HFF-Myc (cell line): ENCODE data around the gene ZNF700.
"Not testable (repeated sequence)": the region's sequence is repeated elsewhere in the genome, so short reads cannot be mapped to it uniquely, and the experiment has no call there.

ENCODE experiments used
- DNase-seq: peaks from one replicate; pipeline ENCODE4 v3.0.0-alpha.2; 2011; ENCODE audit warnings: low read depth; ENCODE audit errors: extremely low read depth
- H3K4me3 ChIP-seq: replicated peaks from 2 replicates; pipeline ENCODE4 v1.5.1; 2011; ENCODE audit warnings: low read depth, mild to moderate bottlenecking, control low read depth, low read length
- CTCF ChIP-seq: IDR thresholded peaks from 2 replicates; pipeline ENCODE4 v1.5.1; 2012; ENCODE audit warnings: mild to moderate bottlenecking, low read depth, low read length, control low read depth; ENCODE audit errors: missing control alignments

Gene ZNF700

GRCh38 chr19:11924886-11925650 lies at the start of gene ZNF700:
Gene ZNF700 (plus strand): TSS chr19:11925107. CDS start chr19:11925211, 104 bp downstream.
- DNase-seq, result peak; percentile 84
- TF ChIP-seq CTCF, result no peak
- peak within 1 kb of the TSS; percentile 86 for H3K4me3 ChIP-seq

- not testable (repeated sequence) for H3K4me3 ChIP-seq, DNase-seq
- peak; percentile 16 for TF ChIP-seq CTCF
Observed at GRCh38 chr19:11879687-11880266, 45.1 kb upstream of the ZNF700 start.

- no peak for DNase-seq
- TF ChIP-seq CTCF, result no peak
- no peak overlapping the region for H3K4me3 ChIP-seq
Observed at GRCh38 chr19:11880598-11880997, 44.3 kb upstream of the ZNF700 start.

GRCh38 chr19:11881151-11881800 lies 43.6 kb upstream of the ZNF700 start:
- H3K4me3 ChIP-seq, result no peak overlapping the region
- DNase-seq, result peak; percentile 20
- peak; percentile 67 for TF ChIP-seq CTCF

GRCh38 chr19:11882606-11883005 lies 42.3 kb upstream of the ZNF700 start:
- TF ChIP-seq CTCF, result no peak
- DNase-seq, result no peak
- no peak overlapping the region for H3K4me3 ChIP-seq

GRCh38 chr19:11887234-11887610 lies 37.7 kb upstream of the ZNF700 start:
- no peak for DNase-seq
- H3K4me3 ChIP-seq, result no peak overlapping the region
- TF ChIP-seq CTCF, result no peak
